GM19099 (cell line): ENCODE measurements around the gene PML.
"Not testable (repeated sequence)": the region's sequence is repeated elsewhere in the genome, so short reads cannot be mapped to it uniquely, and the experiment has no call there.

Source experiments
- POLR2A ChIP-seq: IDR thresholded peaks from 3 replicates; pipeline ENCODE4 v1.6.1; 2011; ENCODE audit warnings: low read depth; ENCODE audit not compliant: insufficient read length; ENCODE audit errors: extremely low read depth

The PML gene

GRCh38 chr15:74046275-74046674 lies 51.8 kb downstream of the PML start:
- TF ChIP-seq POLR2A = no peak

- TF ChIP-seq POLR2A = no peak
Measured at GRCh38 chr15:74050127-74050526, 55.6 kb downstream of the PML start.

- no peak for TF ChIP-seq POLR2A
Measured at GRCh38 chr15:74050556-74051234, 56.2 kb downstream of the PML start.

GRCh38 chr15:74053517-74053916 lies 59.0 kb downstream of the PML start:
- TF ChIP-seq POLR2A = no peak

- TF ChIP-seq POLR2A = no peak
Measured at GRCh38 chr15:74053941-74054529, 59.5 kb downstream of the PML start.

- no peak for TF ChIP-seq POLR2A
Measured at GRCh38 chr15:74055804-74056203, 61.3 kb downstream of the PML start.

- TF ChIP-seq POLR2A = no peak
Measured at GRCh38 chr15:74060251-74060650, 65.7 kb downstream of the PML start.

- TF ChIP-seq POLR2A = no peak
Measured at GRCh38 chr15:74062236-74062635, 67.7 kb downstream of the PML start.

GRCh38 chr15:74062671-74063070 lies 68.2 kb downstream of the PML start:
- no peak for TF ChIP-seq POLR2A

GRCh38 chr15:74082450-74082849 lies 87.9 kb downstream of the PML start, which contains the start of gene GOLGA6A:
Gene GOLGA6A, minus strand, starts transcription at chr15:74082550. Its CDS starts 41 bp downstream, at chr15:74082509.
- not testable (repeated sequence) for TF ChIP-seq POLR2A
